OCI-LY7 (cell line): ENCODE results near the gene ADARB2.

ENCODE experiments used
- EZH2phosphoT487 ChIP-seq: fragments of 200-600 bp; sonication (generic); IDR thresholded peaks from 2 replicates; pipeline ENCODE4 v1.6.1; 2018; ENCODE audit warnings: low read depth, borderline replicate concordance, mild to moderate bottlenecking, mixed run types, antibody characterized with exemption, low read length, moderate library complexity, mixed read lengths
- TF ChIP-seq, protein P1 (sequence below): fragments of 200-600 bp; sonication (generic); conservative IDR thresholded peaks from 2 replicates; pipeline ENCODE4 v1.5.1; 2014; ENCODE audit warnings: mild to moderate bottlenecking, antibody characterized with exemption, low read length, moderate library complexity, mixed read lengths

DNA sequence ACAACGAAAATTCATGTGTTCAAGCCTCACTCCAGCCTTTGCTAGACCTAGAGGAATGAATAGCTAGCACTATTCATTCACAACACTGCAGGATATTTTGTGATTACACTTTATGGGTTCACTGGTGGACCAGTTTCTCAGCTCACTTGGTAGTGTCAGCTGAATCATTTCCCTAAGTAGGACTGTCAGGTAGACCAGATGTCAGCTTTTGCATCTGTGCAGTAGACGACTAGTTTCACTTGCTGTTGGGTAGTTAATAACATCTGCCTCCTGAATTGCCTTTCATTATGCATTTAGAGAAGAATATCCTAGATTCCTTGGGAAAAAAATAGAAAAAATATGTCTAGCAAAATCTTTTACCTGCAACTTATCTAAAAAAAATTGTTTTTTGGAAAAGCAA, 296.4 kb downstream of the ADARB2 start:
- TF ChIP-seq EZH2phosphoT487 = no peak
- TF ChIP-seq, protein P1, sequence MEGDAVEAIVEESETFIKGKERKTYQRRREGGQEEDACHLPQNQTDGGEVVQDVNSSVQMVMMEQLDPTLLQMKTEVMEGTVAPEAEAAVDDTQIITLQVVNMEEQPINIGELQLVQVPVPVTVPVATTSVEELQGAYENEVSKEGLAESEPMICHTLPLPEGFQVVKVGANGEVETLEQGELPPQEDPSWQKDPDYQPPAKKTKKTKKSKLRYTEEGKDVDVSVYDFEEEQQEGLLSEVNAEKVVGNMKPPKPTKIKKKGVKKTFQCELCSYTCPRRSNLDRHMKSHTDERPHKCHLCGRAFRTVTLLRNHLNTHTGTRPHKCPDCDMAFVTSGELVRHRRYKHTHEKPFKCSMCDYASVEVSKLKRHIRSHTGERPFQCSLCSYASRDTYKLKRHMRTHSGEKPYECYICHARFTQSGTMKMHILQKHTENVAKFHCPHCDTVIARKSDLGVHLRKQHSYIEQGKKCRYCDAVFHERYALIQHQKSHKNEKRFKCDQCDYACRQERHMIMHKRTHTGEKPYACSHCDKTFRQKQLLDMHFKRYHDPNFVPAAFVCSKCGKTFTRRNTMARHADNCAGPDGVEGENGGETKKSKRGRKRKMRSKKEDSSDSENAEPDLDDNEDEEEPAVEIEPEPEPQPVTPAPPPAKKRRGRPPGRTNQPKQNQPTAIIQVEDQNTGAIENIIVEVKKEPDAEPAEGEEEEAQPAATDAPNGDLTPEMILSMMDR = no peak
